ENCODE measurements around the gene ANKFY1. TPM values are rescaled to one million over a fixed set of nuclear protein-coding genes. Genes with fewer than 3 reads are reported as not detected.

The ANKFY1 gene
- polyA plus RNA-seq, 1 experiment, result 43.5 TPM

GRCh38 chr17:4155980-4156620 lies 107.7 kb downstream of the ANKFY1 start:
- no peak for DNase-seq (ENCODE audit: low read depth)
- Histone ChIP-seq H3K36me3 (ENCODE audit: control insufficient read depth, insufficient read depth, low read length) (peaks cover 5% of the 10 kb centered on the region), H3K27me3 (ENCODE audit: control insufficient read depth, insufficient read depth, low read length) (no peaks in the 10 kb centered on the region), H3K4me3 (ENCODE audit: low read depth, low read length) (no peak overlapping the region)
- ChIA-PET POLR2A (no interaction called here), CTCF (interaction anchor here (1.0 kb wide), 1 partner anchor 9 kb away, joined by 3 read pairs; no protein-coding TSS in a partner anchor)
- no peak for TF ChIP-seq CTCF (IDR thresholded peaks at IDR 0.05; ENCODE audit: insufficient read depth, low read depth, low read length)

- peaks cover 6% of the 10 kb centered on the region for H3K36me3 ChIP-seq (ENCODE audit: control insufficient read depth, insufficient read depth, low read length)
- CTCF ChIA-PET, result interaction anchor here (1.5 to 2.0 kb wide), 2 partner anchors 9 to 267 kb away, joined by 4 to 5 read pairs; no protein-coding TSS in a partner anchor
- POLR2A ChIA-PET, result no interaction called here
- no peak for DNase-seq (ENCODE audit: low read depth)
- no peaks in the 10 kb centered on the region for H3K27me3 ChIP-seq (ENCODE audit: control insufficient read depth, insufficient read depth, low read length)
- no peak overlapping the region for H3K4me3 ChIP-seq (ENCODE audit: low read depth, low read length)
- no peak for TF ChIP-seq CTCF (IDR thresholded peaks at IDR 0.05; ENCODE audit: insufficient read depth, low read depth, low read length)
Observed at GRCh38 chr17:4154201-4154600, 109.6 kb downstream of the ANKFY1 start.

- CTCF ChIA-PET, result interaction anchor here (2.0 to 3.8 kb wide), 2 partner anchors 8 to 268 kb away, joined by 5 to 11 read pairs; no protein-coding TSS in a partner anchor
Observed at GRCh38 chr17:4152471-4152870, 111.3 kb downstream of the ANKFY1 start.

GRCh38 chr17:4150096-4150495 lies 113.7 kb downstream of the ANKFY1 start:
- no peak for TF ChIP-seq CTCF (IDR thresholded peaks at IDR 0.05; ENCODE audit: insufficient read depth, low read depth, low read length)
- CTCF ChIA-PET, result interaction anchor here (3.8 kb wide), 1 partner anchor 11 kb away, joined by 11 read pairs; no protein-coding TSS in a partner anchor
- POLR2A ChIA-PET, result no interaction called here
- no peak for DNase-seq (ENCODE audit: low read depth)
- Histone ChIP-seq H3K27me3 (ENCODE audit: control insufficient read depth, insufficient read depth, low read length) (no peaks in the 10 kb centered on the region), H3K4me3 (ENCODE audit: low read depth, low read length) (no peak overlapping the region), H3K36me3 (ENCODE audit: control insufficient read depth, insufficient read depth, low read length) (0 out of 2 replicates have a peak, but pooled peaks cover 1% of the 10 kb centered on the region)

More at GRCh38 chr17:4152471-4152870, 111.3 kb downstream of the ANKFY1 start:
- no peak for TF ChIP-seq CTCF (IDR thresholded peaks at IDR 0.05; ENCODE audit: insufficient read depth, low read depth, low read length)
- POLR2A ChIA-PET, result no interaction called here
- peak; percentile 36 for DNase-seq (ENCODE audit: low read depth)
- no peak overlapping the region for H3K4me3 ChIP-seq (ENCODE audit: low read depth, low read length)
- peaks cover 5% of the 10 kb centered on the region for H3K36me3 ChIP-seq (ENCODE audit: control insufficient read depth, insufficient read depth, low read length)
- H3K27me3 ChIP-seq (ENCODE audit: control insufficient read depth, insufficient read depth, low read length), result no peaks in the 10 kb centered on the region

GRCh38 chr17:4148611-4149308 lies 115.0 kb downstream of the ANKFY1 start:
- DNase-seq (ENCODE audit: low read depth), result no peak
- CTCF ChIA-PET, result interaction anchor here (0.7 kb wide), 1 partner anchor 51 kb away, joined by 3 read pairs; no protein-coding TSS in a partner anchor

More at GRCh38 chr17:4148611-4149308, 115.0 kb downstream of the ANKFY1 start:
- 0 out of 2 replicates have a peak, but pooled peaks cover 1% of the 10 kb centered on the region for H3K36me3 ChIP-seq (ENCODE audit: control insufficient read depth, insufficient read depth, low read length)
- no peaks in the 10 kb centered on the region for H3K27me3 ChIP-seq (ENCODE audit: control insufficient read depth, insufficient read depth, low read length)
- POLR2A ChIA-PET, result no interaction called here
- no peak for TF ChIP-seq CTCF (IDR thresholded peaks at IDR 0.05; ENCODE audit: insufficient read depth, low read depth, low read length)
- no peak overlapping the region for H3K4me3 ChIP-seq (ENCODE audit: low read depth, low read length)
